Liver (tissue), 9 donors: ENCODE data around the gene ARHGAP27. TPM values are rescaled to one million over a fixed set of nuclear protein-coding genes. Genes with fewer than 3 reads are reported as not detected.

Experiments used
- DNase-seq: peaks from one replicate; pipeline ENCODE4 v3.0.0-alpha.2; 2017; ENCODE audit warnings: low spot score
- H3K27ac ChIP-seq, 2 donors: one replicate each; pipeline ENCODE4 v1.7.0; 2013; ENCODE audit warnings: inconsistent platforms in 2 of 2, low read length in 2 of 2, control low read depth in 1 of 2, low read depth in 1 of 2, mild to moderate bottlenecking in 1 of 2
- H3K27me3 ChIP-seq, 4 donors: one replicate each; pipeline versions ENCODE4 v1.6.1 to v1.7.0; 2013; ENCODE audit warnings: low read length in 3 of 4, inconsistent platforms in 1 of 4, mild to moderate bottlenecking in 1 of 4, moderate library complexity in 1 of 4; ENCODE audit not compliant: control insufficient read depth in 4 of 4, insufficient read depth in 4 of 4
- H3K36me3 ChIP-seq, 4 donors: one replicate each; pipeline versions ENCODE4 v1.6.1 to v1.7.0; 2013; ENCODE audit warnings: low read length in 3 of 4, mild to moderate bottlenecking in 3 of 4, low read depth in 1 of 4, moderate library complexity in 1 of 4; ENCODE audit not compliant: control insufficient read depth in 4 of 4, insufficient read depth in 3 of 4
- H3K4me1 ChIP-seq, 4 donors: one replicate each; pipeline versions ENCODE4 v1.6.1 to v1.7.0; 2013; ENCODE audit warnings: low read length in 3 of 4, mild to moderate bottlenecking in 3 of 4, moderate library complexity in 1 of 4; ENCODE audit not compliant: control insufficient read depth in 4 of 4, insufficient read depth in 4 of 4
- H3K4me3 ChIP-seq, 3 donors: one replicate each; pipeline versions ENCODE4 v1.6.1 to v1.7.0; 2013; ENCODE audit warnings: low read length in 3 of 3, control low read depth in 1 of 3, low read depth in 1 of 3, mild to moderate bottlenecking in 1 of 3
- H3K9ac ChIP-seq, 2 donors: one replicate each; pipeline ENCODE4 v1.7.0; 2013; ENCODE audit warnings: low read length in 2 of 2, mild to moderate bottlenecking in 2 of 2, moderate library complexity in 2 of 2, control low read depth in 1 of 2, low read depth in 1 of 2
- H3K9me3 ChIP-seq, 4 donors: one replicate each; pipeline versions ENCODE4 v1.6.1 to v1.7.0; 2013; ENCODE audit warnings: low read length in 3 of 4; ENCODE audit not compliant: control insufficient read depth in 4 of 4
- EGR1 ChIP-seq, 2 donors: IDR thresholded peaks; 2 replicates each; pipeline ENCODE4 v1.6.1; 2016 to 2018; ENCODE audit warnings: antibody characterized with exemption in 2 of 2, low read depth in 2 of 2
- FOXA1 ChIP-seq: IDR thresholded peaks from 2 replicates; pipeline ENCODE4 v1.6.1; 2016; ENCODE audit warnings: antibody characterized with exemption
- FOXA2 ChIP-seq: IDR thresholded peaks from 2 replicates; pipeline ENCODE4 v1.6.1; 2016; ENCODE audit warnings: antibody characterized with exemption
- HNF4A ChIP-seq, 2 donors: conservative IDR thresholded peaks; 2 replicates each; pipeline ENCODE4 v1.6.1; 2016; ENCODE audit warnings: antibody characterized with exemption in 2 of 2, mild to moderate bottlenecking in 2 of 2
- MAX ChIP-seq: IDR thresholded peaks from 2 replicates; pipeline ENCODE4 v1.6.1; 2016; ENCODE audit warnings: antibody characterized with exemption
- SP1 ChIP-seq: IDR thresholded peaks from 2 replicates; pipeline ENCODE4 v1.6.1; 2018; ENCODE audit warnings: antibody characterized with exemption, mild to moderate bottlenecking
- TAF1 ChIP-seq: conservative IDR thresholded peaks from 2 replicates; pipeline ENCODE4 v1.6.1; 2016; ENCODE audit warnings: antibody characterized with exemption, mild to moderate bottlenecking
- WGBS: extraction: QIAGEN DNeasy Blood & Tissue Kit; methylation state at CpG from one replicate; pipeline ENCODE4 v1.1.7; 2013; 5-methylcytosine and 5-hydroxymethylcytosine counted together
- polyA plus RNA-seq, 2 donors: library from polyadenylated mRNA; stranded (reverse) in 1 of 2; unstranded in 1 of 2; fragments of 200-250 nt in 1 of 2; fragments of >200 nt in 1 of 2; fragmentation: Nextera tagmentation in 1 of 2; extraction: Ambion mirVana in 1 of 2; gene quantifications; one replicate each; pipeline versions ENCODE4 v1.2.1 to v1.2.3, GENCODE V29; 2013 to 2015
- total RNA-seq, 2 donors: library from RNA; depleted of rRNA; stranded (reverse); fragments of >200 nt; gene quantifications; one replicate each; pipeline ENCODE4 v1.2.3, GENCODE V29; 2014
- TF ChIP-seq, protein P1 (sequence below): IDR thresholded peaks from 2 replicates; pipeline ENCODE4 v1.6.1; 2016; ENCODE audit warnings: antibody characterized with exemption
- TF ChIP-seq, protein P2 (sequence below): IDR thresholded peaks from 2 replicates; pipeline ENCODE4 v1.6.1; 2016; ENCODE audit warnings: antibody characterized with exemption, mild to moderate bottlenecking
- donor health status: healthy.
- donor health status: healthy.
- donor health status: healthy.
- donor health status: healthy.
- donor health status: healthy.

Gene ARHGAP27
- total and polyA plus RNA-seq, 4 donors = 1.8 to 10.9 (median 7.8) TPM

GRCh38 chr17:45383003-45383402 is 49.7 kb downstream of the ARHGAP27 start:
- 71% methylated on average over 1 of the region's 1 CpG for WGBS
- TF ChIP-seq, protein P1, sequence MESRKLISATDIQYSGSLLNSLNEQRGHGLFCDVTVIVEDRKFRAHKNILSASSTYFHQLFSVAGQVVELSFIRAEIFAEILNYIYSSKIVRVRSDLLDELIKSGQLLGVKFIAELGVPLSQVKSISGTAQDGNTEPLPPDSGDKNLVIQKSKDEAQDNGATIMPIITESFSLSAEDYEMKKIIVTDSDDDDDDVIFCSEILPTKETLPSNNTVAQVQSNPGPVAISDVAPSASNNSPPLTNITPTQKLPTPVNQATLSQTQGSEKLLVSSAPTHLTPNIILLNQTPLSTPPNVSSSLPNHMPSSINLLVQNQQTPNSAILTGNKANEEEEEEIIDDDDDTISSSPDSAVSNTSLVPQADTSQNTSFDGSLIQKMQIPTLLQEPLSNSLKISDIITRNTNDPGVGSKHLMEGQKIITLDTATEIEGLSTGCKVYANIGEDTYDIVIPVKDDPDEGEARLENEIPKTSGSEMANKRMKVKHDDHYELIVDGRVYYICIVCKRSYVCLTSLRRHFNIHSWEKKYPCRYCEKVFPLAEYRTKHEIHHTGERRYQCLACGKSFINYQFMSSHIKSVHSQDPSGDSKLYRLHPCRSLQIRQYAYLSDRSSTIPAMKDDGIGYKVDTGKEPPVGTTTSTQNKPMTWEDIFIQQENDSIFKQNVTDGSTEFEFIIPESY = no peak
- TF ChIP-seq HNF4A (conservative IDR thresholded peaks at IDR 0.05) (no peak), FOXA1 (no peak), TAF1 (no peak), FOXA2 (no peak)
- TF ChIP-seq, protein P2, sequence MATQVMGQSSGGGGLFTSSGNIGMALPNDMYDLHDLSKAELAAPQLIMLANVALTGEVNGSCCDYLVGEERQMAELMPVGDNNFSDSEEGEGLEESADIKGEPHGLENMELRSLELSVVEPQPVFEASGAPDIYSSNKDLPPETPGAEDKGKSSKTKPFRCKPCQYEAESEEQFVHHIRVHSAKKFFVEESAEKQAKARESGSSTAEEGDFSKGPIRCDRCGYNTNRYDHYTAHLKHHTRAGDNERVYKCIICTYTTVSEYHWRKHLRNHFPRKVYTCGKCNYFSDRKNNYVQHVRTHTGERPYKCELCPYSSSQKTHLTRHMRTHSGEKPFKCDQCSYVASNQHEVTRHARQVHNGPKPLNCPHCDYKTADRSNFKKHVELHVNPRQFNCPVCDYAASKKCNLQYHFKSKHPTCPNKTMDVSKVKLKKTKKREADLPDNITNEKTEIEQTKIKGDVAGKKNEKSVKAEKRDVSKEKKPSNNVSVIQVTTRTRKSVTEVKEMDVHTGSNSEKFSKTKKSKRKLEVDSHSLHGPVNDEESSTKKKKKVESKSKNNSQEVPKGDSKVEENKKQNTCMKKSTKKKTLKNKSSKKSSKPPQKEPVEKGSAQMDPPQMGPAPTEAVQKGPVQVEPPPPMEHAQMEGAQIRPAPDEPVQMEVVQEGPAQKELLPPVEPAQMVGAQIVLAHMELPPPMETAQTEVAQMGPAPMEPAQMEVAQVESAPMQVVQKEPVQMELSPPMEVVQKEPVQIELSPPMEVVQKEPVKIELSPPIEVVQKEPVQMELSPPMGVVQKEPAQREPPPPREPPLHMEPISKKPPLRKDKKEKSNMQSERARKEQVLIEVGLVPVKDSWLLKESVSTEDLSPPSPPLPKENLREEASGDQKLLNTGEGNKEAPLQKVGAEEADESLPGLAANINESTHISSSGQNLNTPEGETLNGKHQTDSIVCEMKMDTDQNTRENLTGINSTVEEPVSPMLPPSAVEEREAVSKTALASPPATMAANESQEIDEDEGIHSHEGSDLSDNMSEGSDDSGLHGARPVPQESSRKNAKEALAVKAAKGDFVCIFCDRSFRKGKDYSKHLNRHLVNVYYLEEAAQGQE = no peak
- H3K9ac ChIP-seq = no peak overlapping the region
- DNase-seq = no peak
- no peak overlapping the region for H3K27ac ChIP-seq
- no peak overlapping the region for H3K4me3 ChIP-seq
- no peaks in the 10 kb centered on the region for H3K9me3 ChIP-seq
- H3K36me3 ChIP-seq = no peaks in the 10 kb centered on the region
- no peaks in the 10 kb centered on the region for H3K27me3 ChIP-seq
- peaks cover 0 to 16% (median 13%) of the 10 kb centered on the region in 4 donors for H3K4me1 ChIP-seq

GRCh38 chr17:45382226-45382625 is 50.4 kb downstream of the ARHGAP27 start:
- DNase-seq = no peak
- no peak for TF ChIP-seq EGR1 (IDR thresholded peaks at IDR 0.05; ENCODE audit: low read depth in 2 of 2)
- TF ChIP-seq FOXA2 = no peak
- TF ChIP-seq SP1 = no peak
- no peak for TF ChIP-seq MAX
- no peaks in the 10 kb centered on the region for H3K9me3 ChIP-seq
- H3K27me3 ChIP-seq = no peaks in the 10 kb centered on the region
- H3K4me1 ChIP-seq = peaks cover 0 to 16% (median 13%) of the 10 kb centered on the region in 4 donors
- WGBS = 75% methylated on average over 3 of the region's 3 CpGs
- H3K27ac ChIP-seq = no peak overlapping the region
- no peaks in the 10 kb centered on the region for H3K36me3 ChIP-seq
- H3K4me3 ChIP-seq = no peak overlapping the region
- H3K9ac ChIP-seq = no peak overlapping the region

DNA sequence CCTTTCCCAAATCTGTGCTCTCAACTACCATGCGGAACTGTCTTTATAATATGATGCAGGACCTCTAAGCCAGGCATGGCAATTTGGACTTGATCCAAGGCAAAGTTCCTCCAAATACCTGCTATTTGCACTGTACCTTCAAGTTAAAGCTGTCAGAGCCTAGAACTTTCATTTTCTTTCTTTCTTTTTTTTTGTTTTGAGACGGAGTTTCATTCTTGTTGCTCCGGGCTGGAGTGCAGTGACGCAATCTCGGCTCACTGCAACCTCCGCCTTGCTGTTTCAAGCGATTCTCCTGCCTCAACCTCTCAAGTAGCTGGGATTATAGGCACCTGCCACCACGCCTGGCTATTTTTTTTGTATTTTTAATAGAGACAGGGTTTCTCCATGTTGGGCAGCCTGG is 51.7 kb downstream of the ARHGAP27 start:
- no peak for DNase-seq
- H3K4me1 ChIP-seq = peaks cover 0 to 16% (median 13%) of the 10 kb centered on the region in 4 donors
- H3K27ac ChIP-seq = no peak overlapping the region
- no peaks in the 10 kb centered on the region for H3K9me3 ChIP-seq
- H3K9ac ChIP-seq = no peak overlapping the region
- TF ChIP-seq HNF4A (conservative IDR thresholded peaks at IDR 0.05) = no peak
- no peaks in the 10 kb centered on the region for H3K36me3 ChIP-seq
- no peaks in the 10 kb centered on the region for H3K27me3 ChIP-seq
- 51% methylated on average over 8 of the region's 8 CpGs for WGBS
- no peak overlapping the region for H3K4me3 ChIP-seq
